SHP77 treated with DMSO at 0.1 percent for 48 hours (cell line): Measurements from ENCODE around the gene TIMELESS.
"Not testable (repeated sequence)": the region's sequence is repeated elsewhere in the genome, so short reads cannot be mapped to it uniquely, and the experiment has no call there.

Source experiments
- DNase-seq: peaks from one replicate; lab custom pipeline; 2025; lab: John Stamatoyannopoulos, UW

Gene TIMELESS

DNA sequence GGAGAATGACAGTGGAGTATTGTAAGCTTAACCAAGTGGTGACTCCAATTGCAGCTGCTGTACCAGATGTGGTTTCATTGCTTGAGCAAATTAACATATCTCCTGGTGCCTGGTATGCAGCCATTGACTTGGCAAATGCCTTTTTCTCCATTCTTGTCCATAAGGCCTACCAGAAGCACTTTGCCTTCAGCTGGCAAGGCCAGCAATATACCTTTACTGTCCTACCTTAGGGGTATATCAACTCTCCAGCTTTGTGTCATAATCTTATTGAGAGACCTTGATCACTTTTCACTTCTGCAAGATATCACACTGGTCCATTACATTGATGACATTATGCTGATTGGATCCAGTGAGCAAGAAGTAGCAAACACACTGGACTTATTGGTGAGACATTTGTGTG is 47.6 kb downstream of the TIMELESS start:
- DNase-seq = not testable (repeated sequence)

DNA sequence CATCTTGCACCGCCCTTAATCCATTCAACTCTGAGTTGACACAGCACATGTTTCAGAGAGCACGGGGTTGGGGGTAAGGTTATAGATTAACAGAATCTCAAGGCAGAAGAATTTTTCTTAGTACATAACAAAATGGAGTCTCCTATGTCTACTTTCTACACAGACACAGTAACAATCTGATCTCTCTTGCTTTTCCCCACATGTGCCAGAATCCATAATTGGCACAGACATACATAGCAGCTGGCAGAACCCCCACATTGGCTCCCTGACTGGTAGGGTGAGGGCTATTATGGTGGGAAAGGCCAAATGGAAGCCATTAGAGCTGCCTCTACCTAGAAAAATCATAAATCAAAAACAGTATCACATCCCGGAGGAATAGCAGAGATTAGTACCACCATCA is 48.1 kb downstream of the TIMELESS start:
- DNase-seq = not testable (repeated sequence)

DNA sequence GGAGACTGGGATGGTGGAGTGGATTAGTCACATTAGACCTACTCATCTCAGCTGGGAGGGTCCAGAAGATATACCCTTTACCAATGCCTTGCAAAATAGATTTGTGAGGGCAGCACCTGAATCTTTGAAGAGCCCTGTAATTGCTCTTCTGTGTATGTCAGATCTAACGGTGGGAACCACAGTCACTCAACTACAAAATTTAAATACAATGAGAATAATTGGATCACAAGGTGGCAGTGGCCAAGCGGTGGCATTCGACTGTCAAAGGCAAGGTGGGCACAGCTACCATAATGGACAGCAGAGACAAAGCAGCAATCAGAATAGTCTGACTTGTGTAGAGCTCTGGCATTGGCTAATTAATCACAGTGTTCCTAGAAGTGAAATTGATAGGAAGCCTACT is 49.8 kb downstream of the TIMELESS start:
- not testable (repeated sequence) for DNase-seq

DNA sequence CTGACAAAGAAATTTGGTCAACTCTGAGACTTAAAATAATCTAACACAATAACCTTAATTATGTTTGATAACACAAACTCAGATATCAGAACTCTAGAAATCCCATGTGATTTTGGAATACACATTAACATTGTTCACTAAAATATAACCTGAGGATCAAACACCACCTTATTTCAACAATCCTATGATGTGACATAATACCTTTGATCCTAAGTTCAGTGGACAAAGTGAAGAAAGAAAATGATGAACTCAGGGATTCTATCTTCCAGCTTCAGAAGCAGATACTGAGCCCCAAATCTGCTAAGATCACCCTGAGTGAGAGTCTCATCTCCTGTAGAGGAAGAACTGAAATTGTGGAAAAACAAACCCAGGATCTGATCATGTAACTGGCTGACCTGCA is 50.9 kb downstream of the TIMELESS start:
- no peak for DNase-seq

DNA sequence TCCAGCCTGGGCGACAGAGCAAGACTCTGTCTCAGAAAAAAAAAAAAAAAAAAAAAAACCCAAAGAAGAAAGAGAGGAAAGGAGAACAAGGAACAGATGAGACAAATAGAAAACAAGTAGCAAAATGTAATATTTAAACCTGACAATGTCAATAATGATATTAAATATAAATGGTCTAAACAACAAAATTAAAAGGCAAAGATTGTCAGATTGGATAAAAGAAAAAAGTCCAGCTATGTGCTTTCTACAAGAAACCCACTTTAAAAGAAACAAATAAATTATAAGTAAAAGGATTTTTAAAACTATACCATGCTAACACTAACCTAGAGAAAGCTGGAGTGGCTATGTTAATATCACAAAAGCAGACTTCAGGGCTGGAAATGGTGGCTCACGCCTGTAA is 56.9 kb downstream of the TIMELESS start:
- DNase-seq = no peak

DNA sequence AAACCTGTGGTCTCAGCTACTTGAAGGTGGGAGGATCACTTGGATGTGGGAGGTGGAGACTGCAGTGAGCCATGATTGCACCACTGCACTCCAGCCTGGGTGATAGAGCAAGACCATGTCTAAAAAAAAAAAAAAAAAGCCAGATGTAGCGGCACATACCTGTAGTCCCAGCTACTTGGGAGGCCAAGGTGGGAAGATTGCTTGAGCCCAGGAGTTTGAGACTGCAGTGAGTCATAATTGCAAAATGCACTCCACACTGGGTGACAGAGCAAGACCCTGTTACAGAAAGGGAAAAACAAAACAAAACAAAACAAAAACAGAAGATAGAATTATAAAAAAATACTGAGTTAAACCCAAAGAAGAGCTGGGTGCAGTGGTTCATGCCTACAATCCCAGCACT is 57.5 kb downstream of the TIMELESS start:
- DNase-seq = no peak

DNA sequence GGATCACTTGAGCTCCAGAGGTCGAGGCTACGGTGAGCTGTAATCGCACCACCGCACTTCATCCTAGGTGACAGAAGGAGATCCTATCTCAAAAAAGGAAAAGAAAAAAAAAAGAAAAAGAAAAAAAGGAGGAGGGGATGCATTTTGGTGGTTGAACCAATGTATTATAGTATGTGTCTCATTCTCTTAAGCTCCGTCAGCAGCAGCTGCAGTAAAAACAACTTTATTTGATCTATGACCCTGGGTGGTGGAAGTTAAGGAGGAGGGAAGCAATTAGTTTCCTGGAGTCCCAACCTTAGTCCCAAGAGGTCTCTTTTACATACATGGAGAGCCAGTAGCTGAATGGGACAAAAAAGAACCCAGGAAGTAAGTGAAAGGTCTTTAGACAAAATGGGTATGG is 59.8 kb downstream of the TIMELESS start:
- no peak for DNase-seq

DNA sequence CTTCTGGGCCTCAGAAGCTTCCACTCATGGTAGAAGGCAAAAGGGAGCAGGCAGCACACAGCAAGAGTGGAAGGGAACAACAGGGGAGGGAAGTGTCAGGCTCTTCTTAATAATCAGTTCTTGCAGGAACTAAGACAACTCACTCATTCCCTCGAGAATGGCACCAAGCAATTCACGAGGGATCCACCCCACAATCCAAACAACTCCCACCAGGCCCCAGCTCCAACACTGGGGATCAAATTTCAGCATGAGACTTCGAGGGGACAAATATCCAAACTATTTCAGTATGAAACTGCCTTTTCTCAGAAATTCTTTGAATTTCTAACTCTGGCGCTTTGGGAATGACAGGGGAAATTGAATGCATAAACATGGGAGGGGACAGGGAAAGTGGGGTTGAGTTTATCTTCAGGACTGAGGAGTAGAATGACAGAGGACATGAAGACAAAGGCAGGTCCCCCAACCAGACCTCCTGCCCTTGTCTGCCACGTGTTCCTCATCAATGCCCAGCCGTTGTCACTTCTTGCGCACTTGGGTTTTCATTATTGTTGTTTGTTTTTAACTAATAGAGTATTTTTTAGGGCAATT is 62.0 kb downstream of the TIMELESS start:
- no peak for DNase-seq

DNA sequence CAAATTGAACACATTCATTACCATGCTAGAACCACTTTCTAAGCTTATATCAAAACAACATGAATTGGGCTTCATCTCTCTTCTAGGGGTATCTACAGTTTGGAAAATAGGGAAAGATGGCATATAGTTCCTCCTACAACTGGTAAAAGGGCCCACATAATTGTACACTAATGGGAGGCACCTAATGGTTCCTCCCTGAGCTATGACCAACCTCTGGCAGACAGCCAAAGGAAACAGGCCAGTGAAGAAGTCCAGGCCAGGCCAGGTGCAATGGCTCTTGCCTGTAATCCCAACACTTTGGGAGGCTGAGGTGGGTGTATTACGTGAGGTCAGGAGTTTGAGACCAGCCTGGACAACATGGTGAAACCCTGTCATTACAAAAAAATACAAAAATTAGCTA is 63.4 kb downstream of the TIMELESS start:
- no peak for DNase-seq

DNA sequence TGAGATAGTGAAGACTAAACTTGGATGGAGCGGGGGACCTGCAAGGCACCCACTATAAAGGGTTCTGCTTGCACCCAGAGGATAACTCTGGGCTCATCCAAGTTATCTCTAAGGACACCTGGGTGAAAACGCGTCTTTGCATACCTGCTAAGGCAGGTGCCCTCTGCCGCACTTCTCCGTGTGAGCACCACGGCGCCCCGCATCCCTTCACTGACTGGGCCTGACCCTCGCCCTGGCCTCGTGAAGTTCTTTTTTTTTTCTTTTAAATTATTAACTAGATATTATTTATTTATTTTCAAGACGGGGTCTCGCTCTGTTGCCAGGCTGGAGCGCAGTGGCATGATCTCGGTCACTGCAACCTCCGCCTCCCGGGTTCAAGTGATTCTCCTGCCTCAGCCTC is 66.6 kb downstream of the TIMELESS start:
- no peak for DNase-seq

DNA sequence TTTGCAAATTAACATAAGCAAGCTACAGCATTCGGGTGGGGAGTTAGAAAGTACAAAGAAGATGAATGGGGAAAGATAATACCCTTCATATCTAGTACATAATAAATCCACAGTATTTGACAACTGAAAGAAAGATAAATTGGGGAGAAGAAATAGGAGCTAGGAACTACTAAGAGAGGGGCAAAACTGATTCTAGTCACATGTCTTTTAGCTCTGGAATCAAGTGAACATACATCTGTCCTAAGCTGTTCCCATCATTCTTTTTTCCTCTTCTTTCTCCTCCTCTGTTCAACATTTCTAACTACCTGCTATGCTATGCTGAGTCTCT is 71.3 kb downstream of the TIMELESS start:
- no peak for DNase-seq

DNA sequence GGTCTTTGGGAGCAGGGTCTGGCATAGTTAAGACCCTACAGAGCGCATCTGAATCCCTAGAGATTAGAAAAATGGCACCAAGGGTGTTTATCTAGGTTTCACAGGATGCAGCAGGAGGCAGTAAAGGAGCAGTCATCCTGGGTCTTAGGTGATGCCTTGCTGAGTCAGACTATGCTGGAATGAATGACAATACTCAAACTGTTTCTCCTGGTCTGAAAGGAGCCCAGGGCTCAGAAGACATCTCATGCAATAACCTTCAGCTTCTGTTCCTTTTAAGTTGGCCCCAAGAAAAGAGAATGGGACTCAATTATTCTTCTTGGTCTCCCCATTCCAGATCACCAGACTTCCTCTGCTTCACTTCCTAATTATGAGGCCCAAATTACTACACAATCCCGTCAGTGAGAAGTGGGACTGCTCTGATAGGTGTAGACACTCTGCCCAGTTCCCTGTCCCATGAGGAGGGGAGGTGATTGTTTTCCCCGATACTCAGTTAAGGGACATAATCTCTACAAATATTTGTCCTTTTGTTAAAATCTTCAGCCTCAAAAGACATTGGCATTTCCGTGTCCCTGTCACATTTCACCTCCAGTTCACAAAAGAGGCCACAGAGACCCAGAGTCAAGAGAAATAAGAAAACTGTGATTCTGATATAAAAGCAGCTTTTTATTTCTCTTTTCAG is 71.8 kb downstream of the TIMELESS start:
- DNase-seq = no peak

DNA sequence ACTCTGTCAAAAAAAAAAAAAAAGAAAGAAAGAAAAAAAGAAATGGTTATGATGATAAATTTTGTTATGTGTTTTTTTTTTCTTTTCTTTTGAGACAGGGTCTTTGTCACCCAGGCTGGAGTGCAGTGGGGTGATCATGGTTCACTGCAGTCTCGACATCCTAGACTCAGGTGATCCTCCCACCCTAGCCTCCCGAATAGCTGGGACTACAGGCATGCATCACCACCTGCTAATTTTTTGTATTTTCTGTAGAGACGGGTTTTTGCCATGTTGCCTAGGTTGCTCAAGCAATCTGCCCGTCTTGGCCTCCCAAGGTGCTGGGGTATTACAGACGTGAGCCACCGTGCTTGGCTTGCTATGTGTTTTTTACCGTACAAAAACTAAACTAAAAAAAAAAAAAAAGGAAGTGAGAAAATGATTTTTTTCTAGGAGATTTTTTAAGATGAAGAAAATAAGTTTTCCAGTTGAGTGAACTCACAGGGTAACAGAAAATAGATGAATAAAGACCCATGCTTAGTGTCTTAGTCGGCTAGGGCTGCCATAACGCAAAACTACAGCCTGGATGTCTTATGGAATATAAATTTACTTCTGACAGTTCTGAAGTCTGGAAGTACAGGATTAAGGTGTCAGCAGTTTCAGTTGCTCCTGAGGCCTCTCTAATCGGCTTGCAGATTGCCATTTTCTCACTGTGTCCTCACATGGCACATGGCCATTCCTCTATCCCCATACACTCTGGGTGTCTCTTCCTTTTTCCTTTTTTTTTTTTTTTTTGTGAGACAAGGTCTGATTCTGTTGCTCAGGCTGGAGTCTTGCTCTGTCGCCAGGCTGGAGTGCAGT is 73.4 kb downstream of the TIMELESS start:
- DNase-seq = no peak

DNA sequence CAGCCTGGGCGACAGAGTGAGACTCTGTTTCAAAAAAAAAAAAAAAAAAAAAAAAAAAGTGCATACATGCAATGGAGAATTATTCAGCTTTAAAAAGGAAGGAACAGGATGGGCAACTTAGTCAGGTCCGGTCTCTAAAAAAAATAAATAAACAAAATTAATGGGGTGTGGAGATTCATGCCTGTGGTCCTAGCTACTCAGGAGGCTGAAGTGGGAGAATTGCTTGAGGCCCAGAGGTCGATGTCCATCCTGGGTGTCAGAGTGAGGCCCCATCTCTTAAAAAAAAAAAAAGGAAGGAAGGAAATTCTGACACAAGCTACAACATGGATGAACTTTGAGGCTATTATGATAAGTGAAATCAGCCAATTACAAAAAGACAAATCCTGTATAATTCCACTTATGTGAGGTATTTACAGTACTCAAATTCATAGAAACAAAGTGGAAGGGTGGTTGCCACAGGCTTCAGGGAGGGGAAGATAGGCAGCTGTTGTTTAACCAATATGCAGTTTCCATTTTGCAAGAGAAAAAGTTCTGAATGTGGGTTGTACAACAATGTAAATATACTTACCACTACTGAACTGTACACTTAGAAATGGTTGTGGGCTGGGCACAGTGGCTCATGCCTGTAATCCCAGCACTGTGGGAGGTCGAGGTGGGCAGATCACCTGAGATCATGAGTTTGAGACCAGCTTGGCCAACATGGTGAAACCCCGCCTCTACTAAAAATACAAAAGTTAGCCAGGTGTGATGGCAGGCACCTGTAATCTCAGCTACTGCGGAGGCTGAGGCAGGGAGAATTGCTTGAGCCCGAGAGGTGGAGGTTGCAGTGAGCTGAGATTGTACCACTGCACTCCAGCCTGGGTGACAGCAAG is 74.3 kb downstream of the TIMELESS start:
- no peak for DNase-seq

DNA sequence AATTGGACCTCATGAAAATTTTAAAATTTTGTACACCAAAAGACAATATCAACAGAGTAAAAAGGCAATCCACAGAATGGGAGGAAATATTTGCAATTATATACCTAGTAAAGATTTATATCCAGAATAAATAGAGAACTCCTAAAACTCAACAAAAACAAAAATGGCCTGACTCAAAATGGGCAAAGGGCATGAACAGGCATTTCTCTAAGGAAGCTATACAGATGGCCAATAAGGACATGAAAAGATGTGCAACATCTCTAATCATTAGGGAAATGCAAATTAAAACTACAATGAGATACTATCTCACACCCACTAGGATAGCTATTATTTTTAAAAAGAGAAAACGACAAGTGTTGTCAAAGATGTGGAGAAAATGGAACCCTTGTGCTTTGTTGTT is 75.7 kb downstream of the TIMELESS start:
- no peak for DNase-seq

DNA sequence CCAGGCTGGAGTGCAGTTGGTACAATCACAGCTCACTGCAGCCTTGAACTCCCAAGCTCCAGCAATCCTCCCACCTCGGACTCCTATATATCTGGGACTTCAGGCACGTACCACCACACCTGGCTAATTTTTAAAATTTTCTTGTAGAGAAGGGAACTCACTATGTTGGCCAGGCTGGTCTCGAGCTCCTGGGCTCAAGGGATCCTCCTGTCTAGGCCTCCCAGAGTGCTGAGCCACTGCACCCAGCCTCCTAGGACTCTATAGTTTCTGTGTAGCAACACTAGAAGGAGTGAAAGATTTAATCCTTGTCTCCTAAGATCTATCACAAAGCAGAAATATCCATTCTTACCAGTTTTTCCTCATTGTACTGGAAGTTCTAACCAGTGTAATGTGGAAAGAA is 82.3 kb downstream of the TIMELESS start:
- no peak for DNase-seq
